Caco-2 (cell line): Measurements from ENCODE around the gene BRD2. TPM values are rescaled to one million over a fixed set of nuclear protein-coding genes. Genes with fewer than 3 reads are reported as not detected.

Experiments used
- BruUV-seq: library from RNA; stranded (reverse); fragments of 400-500 nt; replicated peaks from 2 replicates; lab custom pipeline; 2021; lab: Mats Ljungman, UMichigan
- CTCF ChIA-PET: fragments of 300-600 bp; sonication (Branson Sonifier 250); formaldehyde crosslinking; loops from one replicate; lab custom pipeline; 2022; ENCODE audit warnings: antibody characterized with exemption; lab: Charles Lee
- POLR2A ChIA-PET: fragments of 300-600 bp; sonication (Branson Sonifier 250); formaldehyde crosslinking; loops from one replicate; lab custom pipeline; 2022; ENCODE audit warnings: antibody characterized with exemption; lab: Charles Lee
- DNase-seq, 2 experiments: peaks; one replicate each; pipeline versions ENCODE4 v3.0.0 to v3.0.0-alpha.2; 2020 to 2022
- H3K27me3 ChIP-seq: replicated peaks from 2 replicates; pipeline ENCODE4 v1.6.0; 2011; ENCODE audit warnings: low read length; ENCODE audit not compliant: control insufficient read depth, insufficient read depth
- H3K36me3 ChIP-seq: 2 replicates; pipeline ENCODE4 v1.5.1; 2011; ENCODE audit warnings: low read length; ENCODE audit not compliant: control insufficient read depth, insufficient read depth
- H3K4me1 ChIP-seq: fragments of 250-450 bp; sonication (Bioruptor Pico); 2 replicates; pipeline ENCODE4 v1.5.1; 2020; ENCODE audit warnings: mild to moderate bottlenecking
- H3K4me3 ChIP-seq: 2 replicates; pipeline ENCODE4 v1.5.1; 2011; ENCODE audit warnings: low read depth, mild to moderate bottlenecking, control low read depth, low read length
- H3K9me3 ChIP-seq: fragments of 250-450 bp; sonication (Bioruptor Pico); 2 replicates; pipeline ENCODE4 v1.5.1; 2020; ENCODE audit warnings: mild to moderate bottlenecking, moderate library complexity
- H3K27ac Mint-ChIP-seq: one replicate; pipeline ENCODE4 v1.8.0; 2022; ENCODE audit warnings: mixed read lengths; ENCODE audit not compliant: unreplicated experiment
- H3K27me3 Mint-ChIP-seq: one replicate; pipeline ENCODE4 v1.8.0; 2022; ENCODE audit warnings: mixed read lengths; ENCODE audit not compliant: insufficient read depth, unreplicated experiment
- H3K36me3 Mint-ChIP-seq: one replicate; pipeline ENCODE4 v1.8.0; 2022; ENCODE audit warnings: mild to moderate bottlenecking, mixed read lengths; ENCODE audit not compliant: insufficient read depth, unreplicated experiment
- H3K4me1 Mint-ChIP-seq: one replicate; pipeline ENCODE4 v1.8.0; 2022; ENCODE audit warnings: low read depth, mixed read lengths; ENCODE audit not compliant: unreplicated experiment
- H3K4me3 Mint-ChIP-seq: one replicate; pipeline ENCODE4 v1.8.0; 2022; ENCODE audit warnings: mild to moderate bottlenecking, moderate library complexity, mixed read lengths; ENCODE audit not compliant: unreplicated experiment
- H3K9me3 Mint-ChIP-seq: one replicate; pipeline ENCODE4 v1.8.0; 2022; ENCODE audit warnings: mixed read lengths; ENCODE audit not compliant: unreplicated experiment
- intact Hi-C: fragments of 100-400 bp; cut with micrococcal nuclease; formaldehyde crosslinking; loops from one replicate; pipeline ENCODE4 v1.10.0; 2022; ENCODE audit not compliant: unreplicated experiment
- total RNA-seq: library from RNA; stranded (reverse); gene quantifications from 2 replicates; pipeline ENCODE4 v1.2.3, GENCODE V29; 2022
- TF ChIP-seq, protein P1 (sequence below), 2 experiments: fragments of 200-600 bp in 1 of 2; IDR thresholded peaks; 1 replicate in 1 of 2; 2 replicates in 1 of 2; pipeline versions ENCODE4 v1.5.1 to v1.8.0; 2011 to 2022; ENCODE audit warnings: antibody characterized with exemption in 1 of 2, control low read depth in 1 of 2, inconsistent platforms in 1 of 2, low read depth in 1 of 2, low read length in 1 of 2, mild to moderate bottlenecking in 1 of 2, moderate library complexity in 1 of 2; ENCODE audit not compliant: insufficient read depth in 1 of 2, severe bottlenecking in 1 of 2, unreplicated experiment in 1 of 2

BRD2 gene
- total RNA-seq, 1 experiment from 2014 or later, result 200 TPM

GRCh38 chr6:32971581-32972352 lies 3.4 kb downstream of the BRD2 start:
- CTCF ChIA-PET, result interaction anchor here (0.6 to 2.9 kb wide), 11 partner anchors 9 to 794 kb away, joined by 3 to 46 read pairs (median 6); partner anchors contain the start of genes HLA-DMA, PSMB9, TAP1 and TAP2
- TF ChIP-seq, protein P1, sequence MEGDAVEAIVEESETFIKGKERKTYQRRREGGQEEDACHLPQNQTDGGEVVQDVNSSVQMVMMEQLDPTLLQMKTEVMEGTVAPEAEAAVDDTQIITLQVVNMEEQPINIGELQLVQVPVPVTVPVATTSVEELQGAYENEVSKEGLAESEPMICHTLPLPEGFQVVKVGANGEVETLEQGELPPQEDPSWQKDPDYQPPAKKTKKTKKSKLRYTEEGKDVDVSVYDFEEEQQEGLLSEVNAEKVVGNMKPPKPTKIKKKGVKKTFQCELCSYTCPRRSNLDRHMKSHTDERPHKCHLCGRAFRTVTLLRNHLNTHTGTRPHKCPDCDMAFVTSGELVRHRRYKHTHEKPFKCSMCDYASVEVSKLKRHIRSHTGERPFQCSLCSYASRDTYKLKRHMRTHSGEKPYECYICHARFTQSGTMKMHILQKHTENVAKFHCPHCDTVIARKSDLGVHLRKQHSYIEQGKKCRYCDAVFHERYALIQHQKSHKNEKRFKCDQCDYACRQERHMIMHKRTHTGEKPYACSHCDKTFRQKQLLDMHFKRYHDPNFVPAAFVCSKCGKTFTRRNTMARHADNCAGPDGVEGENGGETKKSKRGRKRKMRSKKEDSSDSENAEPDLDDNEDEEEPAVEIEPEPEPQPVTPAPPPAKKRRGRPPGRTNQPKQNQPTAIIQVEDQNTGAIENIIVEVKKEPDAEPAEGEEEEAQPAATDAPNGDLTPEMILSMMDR (IDR thresholded peaks at IDR 0.05; ENCODE audit: insufficient read depth in 1 of 2, low read depth in 1 of 2, low read length in 1 of 2, severe bottlenecking in 1 of 2, unreplicated experiment in 1 of 2), result no peak
- Mint-ChIP-seq H3K4me1 (peaks cover 24% of the 10 kb centered on the region), H3K27me3 (no peaks in the 10 kb centered on the region), H3K9me3 (no peaks in the 10 kb centered on the region), H3K27ac (peak overlapping the region; percentile 100), H3K4me3 (peak overlapping the region; percentile 85), H3K36me3 (peaks cover 93% of the 10 kb centered on the region)
- DNase-seq, result peak; percentile 99
- H3K4me3 ChIP-seq, result peak overlapping the region; percentile 92
- H3K9me3 ChIP-seq, result no peaks in the 10 kb centered on the region
- POLR2A ChIA-PET, result interaction anchor here (0.5 to 3.4 kb wide), 47 partner anchors 8 to 1310 kb away, joined by 3 to 61 read pairs (median 5); partner anchors contain the start of genes ATF6B, FKBPL, HLA-DMA and HLA-DOB
- H3K36me3 ChIP-seq, result peaks cover 15% of the 10 kb centered on the region
- no peaks in the 10 kb centered on the region for H3K27me3 ChIP-seq
- H3K4me1 ChIP-seq, result peaks cover 27% of the 10 kb centered on the region
- intact Hi-C loops, result loop anchor here (2.0 kb wide), 1 partner anchor 229 kb away; the partner anchor contains the start of genes RXRB and SLC39A7
- no TSS peak for BruUV-seq

- Histone ChIP-seq H3K9me3 (no peaks in the 10 kb centered on the region), H3K4me3 (peak overlapping the region; percentile 92), H3K4me1 (peaks cover 35% of the 10 kb centered on the region), H3K36me3 (peaks cover 21% of the 10 kb centered on the region), H3K27me3 (no peaks in the 10 kb centered on the region)
- Mint-ChIP-seq H3K9me3 (no peaks in the 10 kb centered on the region), H3K27me3 (no peaks in the 10 kb centered on the region), H3K4me1 (peaks cover 21% of the 10 kb centered on the region), H3K4me3 (peak overlapping the region; percentile 85), H3K36me3 (peaks cover 98% of the 10 kb centered on the region), H3K27ac (peak overlapping the region; percentile 100)
- BruUV-seq, result no TSS peak
- DNase-seq, result no peak
- TF ChIP-seq, protein P1 (IDR thresholded peaks at IDR 0.05; ENCODE audit: insufficient read depth in 1 of 2, low read depth in 1 of 2, low read length in 1 of 2, severe bottlenecking in 1 of 2, unreplicated experiment in 1 of 2), result no peak
- intact Hi-C loops, result no loop called here
- CTCF ChIA-PET, result interaction anchor here (0.9 to 2.9 kb wide), 7 partner anchors 8 to 777 kb away, joined by 4 to 46 read pairs (median 9); partner anchors contain the start of genes HLA-DMA, PSMB9, TAP1 and TAP2
- POLR2A ChIA-PET, result interaction anchor here (0.7 to 3.4 kb wide), 28 partner anchors 9 to 1242 kb away, joined by 3 to 61 read pairs (median 8); partner anchors contain the start of genes HLA-DMA, HLA-DOB, HSD17B8 and NEU1
Observed at GRCh38 chr6:32972353-32973143, 4.2 kb downstream of the BRD2 start.
